Mammary epithelial cell (primary cell): ENCODE data around the gene SNX8.

ENCODE experiments used
- CTCF ChIP-seq, 2 donors: IDR thresholded peaks in 1 of 2; conservative IDR thresholded peaks in 1 of 2; 2 replicates each; pipeline ENCODE4 v1.5.1; 2011 to 2012; ENCODE audit warnings: inconsistent platforms in 2 of 2, low read length in 2 of 2, mild to moderate bottlenecking in 2 of 2, control low read depth in 1 of 2, low read depth in 1 of 2; ENCODE audit not compliant: insufficient read depth in 1 of 2; ENCODE audit errors: extremely low read depth in 1 of 2
- EZH2 ChIP-seq: IDR thresholded peaks from 2 replicates; pipeline ENCODE4 v1.6.1; 2012; ENCODE audit warnings: low read length, inconsistent platforms, borderline replicate concordance

- TF ChIP-seq CTCF (conservative IDR thresholded peaks at IDR 0.05 in 1 of 2, IDR thresholded peaks at IDR 0.05 in 1 of 2; ENCODE audit: extremely low read depth in 1 of 2, insufficient read depth in 1 of 2, low read depth in 1 of 2, low read length in 2 of 2) (no peak), EZH2 (no peak)
These were observed 7.6 kb downstream of the SNX8 start for GRCh38 chr7:2306688-2307087.
